ENCODE data around the gene EFL1.
"Not testable (repeated sequence)": the region's sequence is repeated elsewhere in the genome, so short reads cannot be mapped to it uniquely, and the experiment has no call there.

- TF ChIP-seq SUZ12 (IDR thresholded peaks at IDR 0.05; ENCODE audit: extremely low read depth, insufficient read depth, insufficient read length); ZNF274 (IDR thresholded peaks at IDR 0.05; ENCODE audit: low read depth, low read length): not testable (repeated sequence)
Observed at GRCh38 chr15:82299511-82299914, 37.0 kb upstream of the EFL1 start.

Data from NT2/D1 (cell line).